ENCODE data around the gene SPSB4. TPM values are rescaled to one million over a fixed set of nuclear protein-coding genes. Genes with fewer than 3 reads are reported as not detected.

SPSB4 gene
- total and polyA plus RNA-seq, 12 donors = 2.1 to 8.7 (median 3.8) TPM

- DNase-seq = no peak
- 39 to 46% methylated on average over 2 of the region's 2 CpGs for WGBS, 2 donors
These were observed 1.5 kb upstream of the SPSB4 start for GRCh38 chr3:141049681-141050080.

DNA sequence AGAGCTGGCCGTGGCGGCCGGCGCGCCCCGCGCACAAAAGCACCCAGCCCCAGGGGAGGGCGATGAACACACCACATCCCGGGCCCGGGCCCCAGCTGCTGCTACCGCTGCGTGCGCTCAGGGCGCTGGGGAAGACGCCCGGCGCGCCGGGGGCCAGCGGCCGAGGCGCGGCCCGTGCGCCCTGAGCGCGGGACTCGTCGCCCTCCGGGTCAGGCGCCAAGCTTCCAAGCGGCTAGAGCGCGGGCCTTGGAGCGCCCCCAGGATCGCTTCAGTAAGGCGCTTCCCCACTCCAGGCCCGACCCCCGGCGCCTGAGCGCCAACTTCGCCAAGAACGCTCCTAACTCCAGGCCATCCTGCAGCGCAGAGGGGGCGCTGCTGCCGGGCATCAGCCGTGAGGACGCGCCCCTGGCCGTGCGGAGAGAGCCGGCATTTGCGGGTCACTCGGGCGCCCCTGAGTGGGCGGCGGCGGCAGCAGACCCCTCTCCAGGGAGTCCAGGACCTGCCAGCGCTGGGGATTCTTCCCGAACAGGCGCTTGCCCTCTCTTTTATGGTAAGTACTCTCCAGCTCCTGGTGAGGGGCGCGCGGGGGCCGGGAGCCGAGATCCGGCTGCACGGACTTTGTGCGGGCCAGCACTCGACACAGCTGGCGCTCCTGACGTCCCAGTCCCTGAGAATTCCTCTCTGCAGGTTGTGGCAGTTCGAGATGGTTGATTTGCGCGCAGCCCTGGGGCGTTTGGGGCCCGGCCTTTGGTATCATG, 475 bp downstream of the SPSB4 start:
- peaks cover 0 to 73% (median 25%) of the 10 kb centered on the region in 7 donors for H3K27me3 ChIP-seq
- TF ChIP-seq, protein P1, sequence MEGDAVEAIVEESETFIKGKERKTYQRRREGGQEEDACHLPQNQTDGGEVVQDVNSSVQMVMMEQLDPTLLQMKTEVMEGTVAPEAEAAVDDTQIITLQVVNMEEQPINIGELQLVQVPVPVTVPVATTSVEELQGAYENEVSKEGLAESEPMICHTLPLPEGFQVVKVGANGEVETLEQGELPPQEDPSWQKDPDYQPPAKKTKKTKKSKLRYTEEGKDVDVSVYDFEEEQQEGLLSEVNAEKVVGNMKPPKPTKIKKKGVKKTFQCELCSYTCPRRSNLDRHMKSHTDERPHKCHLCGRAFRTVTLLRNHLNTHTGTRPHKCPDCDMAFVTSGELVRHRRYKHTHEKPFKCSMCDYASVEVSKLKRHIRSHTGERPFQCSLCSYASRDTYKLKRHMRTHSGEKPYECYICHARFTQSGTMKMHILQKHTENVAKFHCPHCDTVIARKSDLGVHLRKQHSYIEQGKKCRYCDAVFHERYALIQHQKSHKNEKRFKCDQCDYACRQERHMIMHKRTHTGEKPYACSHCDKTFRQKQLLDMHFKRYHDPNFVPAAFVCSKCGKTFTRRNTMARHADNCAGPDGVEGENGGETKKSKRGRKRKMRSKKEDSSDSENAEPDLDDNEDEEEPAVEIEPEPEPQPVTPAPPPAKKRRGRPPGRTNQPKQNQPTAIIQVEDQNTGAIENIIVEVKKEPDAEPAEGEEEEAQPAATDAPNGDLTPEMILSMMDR (IDR thresholded peaks at IDR 0.05) = peak in 2 of 9 donors; percentile 20 to 44
- peak overlapping the region in 9 of 10 donors; percentile 26 to 84 (median 77) for H3K27ac ChIP-seq
- ATAC-seq (peak; percentile 49 to 80 (median 61)), DNase-seq (peak in 1 of 2 donors; percentile 43)
- peaks cover 2 to 33% (median 20%) of the 10 kb centered on the region in 9 donors for H3K4me1 ChIP-seq
- H3K4me3 ChIP-seq = peak overlapping the region; percentile 25 to 70 (median 58)
- intact Hi-C loops (cut with DNase I) = loop anchor here in 6 of 10 donors (2.0 to 5.0 kb wide), 3 partner anchors 51 to 57 kb away; no protein-coding TSS in a partner anchor
- no peaks in the 10 kb centered on the region for H3K36me3 ChIP-seq
- no peaks in the 10 kb centered on the region for H3K9me3 ChIP-seq
- WGBS, 2 donors = 0 to 1% methylated on average over 51 to 77 of the region's 77 CpGs

More at GRCh38 chr3:141049681-141050080, 1.5 kb upstream of the SPSB4 start:
- H3K4me3 ChIP-seq = no peak overlapping the region
- H3K27me3 ChIP-seq = peaks cover 0 to 72% (median 25%) of the 10 kb centered on the region in 7 donors
- no peaks in the 10 kb centered on the region for H3K9me3 ChIP-seq
- no peaks in the 10 kb centered on the region for H3K36me3 ChIP-seq
- no peak for ATAC-seq
- intact Hi-C loops (cut with DNase I) = loop anchor here in 7 of 10 donors (2.0 to 5.0 kb wide), 3 partner anchors 53 to 59 kb away; no protein-coding TSS in a partner anchor
- no peak overlapping the region for H3K27ac ChIP-seq
- TF ChIP-seq, protein P1 (IDR thresholded peaks at IDR 0.05) = peak in 6 of 9 donors; percentile 15 to 30 (median 22)
- H3K4me1 ChIP-seq = peaks cover 0 to 22% (median 16%) of the 10 kb centered on the region in 9 donors

DNA sequence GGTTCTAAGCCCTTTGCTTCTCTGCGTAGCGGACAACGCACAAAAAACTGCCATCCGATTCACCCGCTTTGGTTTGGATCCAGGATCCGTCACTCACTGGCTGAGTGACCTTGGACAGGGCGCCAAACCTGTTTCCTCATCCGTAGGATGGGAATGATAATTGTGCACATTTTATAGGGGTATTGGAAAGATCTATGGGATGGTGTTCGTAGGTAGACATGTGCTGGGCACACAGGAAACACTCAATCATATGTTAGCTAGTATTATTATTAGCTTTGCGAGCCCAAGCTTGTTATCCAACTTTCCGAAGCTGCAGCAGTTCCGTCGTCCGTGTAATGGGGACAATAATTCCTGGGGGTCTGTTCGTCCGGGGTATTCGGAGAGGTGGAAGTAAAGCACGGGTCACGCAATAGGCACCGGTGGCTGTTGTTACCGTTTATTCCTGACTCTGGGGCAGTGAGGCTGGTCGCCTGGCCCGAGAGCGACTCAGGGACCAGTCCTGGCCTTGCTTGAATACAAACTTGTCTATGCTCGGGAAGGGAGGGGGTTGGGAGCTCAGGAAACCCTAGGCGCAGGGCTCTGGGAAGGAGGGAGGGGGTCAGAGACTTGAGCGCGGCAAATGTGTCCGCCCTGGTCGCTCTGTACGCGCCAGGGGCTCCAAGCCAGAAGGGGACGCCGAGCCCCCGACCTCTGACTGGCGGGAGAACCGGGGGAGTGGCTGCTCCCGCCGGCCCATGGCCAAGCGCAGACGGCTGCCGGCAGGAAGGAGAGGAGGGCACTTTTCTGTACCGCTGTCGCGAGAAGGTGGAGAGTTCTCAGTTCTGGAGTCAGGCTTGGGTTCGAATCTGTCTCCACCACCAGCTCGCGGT, 1.3 kb downstream of the SPSB4 start:
- Histone ChIP-seq H3K9me3 (no peaks in the 10 kb centered on the region), H3K4me3 (peak overlapping the region; percentile 25 to 70 (median 58)), H3K27me3 (peaks cover 0 to 73% (median 25%) of the 10 kb centered on the region in 7 donors), H3K27ac (peak overlapping the region in 9 of 10 donors; percentile 15 to 84 (median 77)), H3K36me3 (no peaks in the 10 kb centered on the region), H3K4me1 (peaks cover 5 to 41% (median 20%) of the 10 kb centered on the region in 9 donors)
- peak; percentile 16 to 59 (median 41) for ATAC-seq
- peak in 1 of 2 donors; percentile 49 for DNase-seq
- WGBS, 2 donors = 0 to 2% methylated on average over 48 of the region's 48 CpGs
- intact Hi-C loops (cut with DNase I) = loop anchor here in 5 of 10 donors (5.0 kb wide), 2 partner anchors 50 to 55 kb away; no protein-coding TSS in a partner anchor
- TF ChIP-seq, protein P1 (IDR thresholded peaks at IDR 0.05) = no peak

DNA sequence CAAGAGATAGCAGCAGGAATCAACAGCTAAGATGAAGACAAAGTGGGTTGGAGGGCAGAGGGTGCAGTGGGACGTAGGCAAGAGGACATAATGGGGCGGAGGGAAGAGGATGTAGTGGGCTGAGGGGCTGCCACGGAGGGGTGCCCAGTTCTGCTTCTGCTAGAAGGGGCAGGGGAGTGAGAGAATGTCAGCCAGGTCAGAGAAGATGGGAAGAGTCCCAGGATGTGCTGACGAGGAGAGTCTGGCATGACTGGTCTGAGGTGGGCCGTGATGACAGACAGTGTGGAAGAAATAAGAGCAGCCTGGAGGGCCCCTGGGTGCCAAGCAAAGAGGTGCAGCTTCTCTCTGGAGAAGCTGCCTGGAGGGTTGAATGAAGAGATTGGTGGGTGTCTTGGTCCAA, 4.0 kb downstream of the SPSB4 start:
- H3K4me3 ChIP-seq = no peak overlapping the region
- intact Hi-C loops (cut with DNase I) = loop anchor here in 1 of 10 donors (5.0 kb wide), 1 partner anchor 47 kb away; no protein-coding TSS in a partner anchor
- TF ChIP-seq, protein P1 (IDR thresholded peaks at IDR 0.05) = no peak
- DNase-seq (no peak), ATAC-seq (no peak)
- H3K27ac ChIP-seq = no peak overlapping the region
- H3K9me3 ChIP-seq = peaks cover 0 to 8% (median 0%) of the 10 kb centered on the region in 11 donors
- 88 to 91% methylated on average over 5 of the region's 5 CpGs for WGBS, 2 donors
- no peaks in the 10 kb centered on the region for H3K36me3 ChIP-seq
- H3K27me3 ChIP-seq = peaks cover 0 to 46% (median 23%) of the 10 kb centered on the region in 7 donors
- peaks cover 5 to 43% (median 20%) of the 10 kb centered on the region in 9 donors for H3K4me1 ChIP-seq

Measured in heart right ventricle (tissue), 16 donors.